A549 treated with ZK216348 at 1 μM for 4 hours (cell line): ENCODE data around the gene CYS1. TPM values are rescaled to one million over a fixed set of nuclear protein-coding genes. Genes with fewer than 3 reads are reported as not detected.

ENCODE experiments used
- total RNA-seq: library from RNA; stranded (reverse); fragments of 200-300 nt; extraction: Qiagen RNA extraction; gene quantifications from 5 replicates; pipeline ENCODE4 v1.2.3, GENCODE V29; 2022; ENCODE audit warnings: low read depth

CYS1 gene, protein sequence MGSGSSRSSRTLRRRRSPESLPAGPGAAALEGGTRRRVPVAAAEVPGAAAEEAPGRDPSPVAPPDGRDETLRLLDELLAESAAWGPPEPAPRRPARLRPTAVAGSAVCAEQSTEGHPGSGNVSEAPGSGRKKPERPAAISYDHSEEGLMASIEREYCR
- total RNA-seq: 1.2 to 1.8 TPM (median 1.4 TPM) in 5 replicates

DNA sequence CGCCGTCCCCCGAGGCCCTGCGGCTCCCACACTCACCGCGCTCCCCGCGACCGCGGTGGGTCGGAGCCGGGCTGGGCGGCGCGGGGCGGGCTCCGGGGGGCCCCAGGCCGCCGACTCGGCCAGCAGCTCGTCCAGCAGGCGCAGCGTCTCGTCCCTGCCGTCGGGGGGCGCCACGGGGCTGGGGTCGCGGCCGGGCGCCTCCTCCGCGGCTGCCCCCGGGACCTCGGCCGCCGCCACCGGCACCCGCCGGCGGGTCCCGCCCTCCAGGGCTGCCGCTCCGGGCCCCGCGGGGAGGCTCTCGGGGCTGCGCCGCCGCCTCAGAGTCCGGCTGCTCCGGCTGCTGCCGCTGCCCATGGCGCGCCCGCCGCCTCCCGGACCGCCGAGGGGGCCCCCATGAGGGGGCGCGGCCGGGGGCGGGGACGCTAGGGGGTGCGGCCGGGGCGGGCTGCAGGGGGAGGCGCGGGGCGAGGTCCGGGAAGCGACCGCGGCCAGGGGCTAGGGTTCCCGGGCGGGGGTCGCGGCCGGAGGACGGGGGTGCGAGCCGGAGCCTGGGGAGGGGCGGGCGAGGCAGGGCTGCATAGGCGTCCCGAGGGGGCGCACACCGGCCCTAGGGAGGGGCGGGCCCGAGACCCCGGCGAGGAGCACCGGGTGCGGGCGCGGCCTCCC lies at the start of gene CYS1:
TSS of gene CYS1 (minus strand) at position 542 of the 666 bp plus-strand sequence. CDS start at position 354, 188 bp downstream.

DNA sequence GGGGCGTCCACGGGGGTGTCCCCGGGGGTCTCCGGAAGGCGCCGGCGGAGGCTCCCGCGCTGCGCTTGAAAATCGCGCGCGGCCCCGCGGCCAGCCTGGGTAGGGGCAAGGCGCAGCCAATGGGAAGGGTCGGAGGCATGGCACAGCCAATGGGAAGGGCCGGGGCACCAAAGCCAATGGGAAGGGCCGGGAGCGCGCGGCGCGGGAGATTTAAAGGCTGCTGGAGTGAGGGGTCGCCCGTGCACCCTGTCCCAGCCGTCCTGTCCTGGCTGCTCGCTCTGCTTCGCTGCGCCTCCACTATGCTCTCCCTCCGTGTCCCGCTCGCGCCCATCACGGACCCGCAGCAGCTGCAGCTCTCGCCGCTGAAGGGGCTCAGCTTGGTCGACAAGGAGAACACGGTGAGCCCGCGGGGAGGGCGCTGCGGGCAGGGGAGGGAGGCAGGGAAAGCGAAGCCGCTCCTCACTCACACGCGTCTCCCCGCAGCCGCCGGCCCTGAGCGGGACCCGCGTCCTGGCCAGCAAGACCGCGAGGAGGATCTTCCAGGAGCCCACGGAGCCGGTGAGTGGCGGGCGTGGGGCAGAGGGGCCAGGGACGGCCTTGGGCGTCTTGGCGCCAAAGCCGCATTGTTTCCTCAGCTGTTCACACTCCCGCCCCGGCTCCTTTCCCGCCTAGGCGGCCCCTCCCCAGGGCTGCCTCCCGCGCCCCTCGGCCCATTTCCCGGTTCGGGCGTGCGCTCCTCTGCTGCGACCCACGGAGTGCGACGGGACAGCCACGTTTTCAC lies 42.5 kb upstream of the CYS1 start, which contains the start of gene RRM2:
TSS of gene RRM2 (plus strand) at position 240 of the 781 bp plus-strand sequence. CDS start at position 300, 60 bp downstream.

DNA sequence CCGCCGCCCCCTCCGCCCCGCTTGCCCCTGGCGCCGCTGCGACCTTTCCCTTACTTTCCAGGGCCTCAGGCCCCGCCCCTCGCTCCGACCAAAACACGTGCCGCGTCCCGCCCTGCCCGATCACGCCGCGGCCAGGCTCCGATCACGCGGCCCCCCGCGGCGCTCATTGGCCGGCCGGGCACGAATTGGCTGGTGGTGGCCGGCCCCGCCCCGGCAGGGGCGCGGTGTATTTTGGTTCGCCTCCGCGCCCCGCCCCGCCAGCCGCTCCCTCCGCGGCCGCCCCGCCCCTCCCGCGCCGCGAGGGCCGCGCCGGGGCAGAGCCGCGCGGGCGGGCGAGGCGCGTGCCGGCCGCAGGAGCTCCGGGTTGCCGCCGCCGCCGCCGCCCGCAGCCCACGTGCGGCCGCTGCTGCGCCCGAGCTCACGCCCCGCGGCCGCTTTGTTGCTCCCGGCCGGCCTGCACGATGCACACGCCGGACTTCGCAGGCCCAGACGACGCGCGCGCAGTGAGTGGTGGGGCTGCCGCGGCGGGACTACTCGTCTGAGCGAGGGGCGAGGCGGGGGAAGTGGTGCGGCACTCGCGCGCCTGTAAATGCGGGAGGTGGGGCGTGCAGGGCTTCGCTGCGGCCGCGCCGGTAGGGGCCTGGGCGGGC lies 36.8 kb downstream of the CYS1 start, which contains the start of gene KLF11:
TSS of gene KLF11 (plus strand) at position 295 of the 650 bp plus-strand sequence. CDS start at position 462, 167 bp downstream.

Other genes starting within 250 kb of the CYS1 start
- 22.2 to 48.9 TPM (median 25.5 TPM) in 5 replicates for gene TAF1B, start 236.9 kb downstream of the CYS1 start, total RNA-seq
- gene GRHL1, start 128.7 kb downstream of the CYS1 start, total RNA-seq: 0.70 to 2.0 TPM (median 0.97 TPM) in 5 replicates
- 2.5 to 5.8 TPM (median 3.7 TPM) in 5 replicates for gene KLF11, start 36.9 kb downstream of the CYS1 start, total RNA-seq
- 178 to 242 TPM (median 221 TPM) in 5 replicates for gene RRM2, start 42.3 kb upstream of the CYS1 start, total RNA-seq
- 125 to 224 TPM (median 205 TPM) in 5 replicates for gene HPCAL1, start 222.5 kb upstream of the CYS1 start, total RNA-seq